Neuronal stem cell (in vitro differentiated cells): Measurements from ENCODE around the gene RSPO4.

ENCODE experiments used
- DNase-seq: peaks from one replicate; pipeline ENCODE4 v3.0.0-alpha.2; 2013; ENCODE audit warnings: low spot score
- H2AFZ ChIP-seq: one replicate; pipeline ENCODE4 v1.6.1; 2013; ENCODE audit warnings: mild to moderate bottlenecking, low read length, inconsistent platforms
- H2AK5ac ChIP-seq: 2 replicates; pipeline ENCODE4 v1.6.1; 2013; ENCODE audit warnings: low read depth, mild to moderate bottlenecking, inconsistent platforms, low read length, moderate library complexity, mixed read lengths
- H2BK120ac ChIP-seq: 2 replicates; pipeline ENCODE4 v1.6.1; 2013; ENCODE audit warnings: low read depth, mild to moderate bottlenecking, inconsistent platforms, low read length, moderate library complexity, mixed read lengths
- H2BK12ac ChIP-seq: one replicate; pipeline ENCODE4 v1.6.1; 2013; ENCODE audit warnings: low read length, inconsistent platforms
- H2BK15ac ChIP-seq: 2 replicates; pipeline ENCODE4 v1.6.1; 2013; ENCODE audit warnings: mild to moderate bottlenecking, low read length, inconsistent platforms, mixed read lengths
- H2BK5ac ChIP-seq: one replicate; pipeline ENCODE4 v1.6.1; 2013; ENCODE audit warnings: inconsistent platforms, mild to moderate bottlenecking, low read length, moderate library complexity
- H3K14ac ChIP-seq: one replicate; pipeline ENCODE4 v1.6.1; 2013; ENCODE audit warnings: low read length, inconsistent platforms
- H3K18ac ChIP-seq: 2 replicates; pipeline ENCODE4 v1.6.1; 2013; ENCODE audit warnings: low read length, inconsistent platforms
- H3K23ac ChIP-seq: 2 replicates; pipeline ENCODE4 v1.6.1; 2013; ENCODE audit warnings: low read depth, mild to moderate bottlenecking, mixed read lengths, low read length, inconsistent platforms; ENCODE audit not compliant: poor library complexity
- H3K27ac ChIP-seq: replicated peaks from 3 replicates; pipeline ENCODE4 v1.5.1; 2013; ENCODE audit warnings: low read length, inconsistent platforms
- H3K27me3 ChIP-seq, 3 experiments: 2 replicates each; pipeline ENCODE4 v1.6.1; 2013; ENCODE audit warnings: low read length in 3 of 3, mild to moderate bottlenecking in 2 of 3, inconsistent platforms in 1 of 3, low read depth in 1 of 3, mixed read lengths in 1 of 3, moderate library complexity in 1 of 3; ENCODE audit not compliant: control insufficient read depth in 3 of 3, insufficient read depth in 3 of 3
- H3K36me3 ChIP-seq, 2 donors: replicated peaks in 1 of 2; 2 replicates each; pipeline ENCODE4 v1.6.1; 2013; ENCODE audit warnings: low read length in 2 of 2; ENCODE audit not compliant: control insufficient read depth in 2 of 2, insufficient read depth in 2 of 2
- H3K4ac ChIP-seq: 2 replicates; pipeline ENCODE4 v1.6.1; 2013; ENCODE audit warnings: inconsistent platforms, mild to moderate bottlenecking, low read length, moderate library complexity
- H3K4me1 ChIP-seq, 2 donors: 1 replicate in 1 of 2; 2 replicates in 1 of 2; pipeline ENCODE4 v1.6.1; 2013; ENCODE audit warnings: low read length in 2 of 2, low read depth in 1 of 2; ENCODE audit not compliant: control insufficient read depth in 2 of 2, insufficient read depth in 1 of 2
- H3K4me2 ChIP-seq: one replicate; pipeline ENCODE4 v1.6.1; 2013; ENCODE audit warnings: mild to moderate bottlenecking, low read length, inconsistent platforms; ENCODE audit not compliant: insufficient read depth, poor library complexity, severe bottlenecking
- H3K4me3 ChIP-seq, 2 donors: 2 replicates each; pipeline ENCODE4 v1.5.1; 2013; ENCODE audit warnings: low read length in 2 of 2, mild to moderate bottlenecking in 2 of 2, inconsistent platforms in 1 of 2, moderate library complexity in 1 of 2
- H3K79me1 ChIP-seq: one replicate; pipeline ENCODE4 v1.6.1; 2013; ENCODE audit warnings: low read depth, mild to moderate bottlenecking, inconsistent platforms, low read length, moderate library complexity
- H3K9ac ChIP-seq: one replicate; pipeline ENCODE4 v1.6.1; 2013; ENCODE audit warnings: mild to moderate bottlenecking, low read depth, low read length, inconsistent platforms; ENCODE audit not compliant: poor library complexity
- H3K9me3 ChIP-seq, 2 donors: replicated peaks in 1 of 2; 2 replicates each; pipeline versions ENCODE3 to v1.6.1; 2013; ENCODE audit warnings: low read length in 2 of 2, mild to moderate bottlenecking in 2 of 2, inconsistent platforms in 1 of 2, low read depth in 1 of 2, mixed read lengths in 1 of 2, moderate library complexity in 1 of 2; ENCODE audit not compliant: control insufficient read depth in 2 of 2, insufficient read depth in 1 of 2
- H4K8ac ChIP-seq: one replicate; pipeline ENCODE4 v1.6.1; 2013; ENCODE audit warnings: low read depth, mild to moderate bottlenecking, inconsistent platforms, low read length, moderate library complexity
- H4K91ac ChIP-seq: one replicate; pipeline ENCODE4 v1.6.1; 2013; ENCODE audit warnings: low read length, low read depth, mild to moderate bottlenecking, inconsistent platforms; ENCODE audit not compliant: poor library complexity
- WGBS, 2 donors: extraction: QIAGEN DNeasy Blood & Tissue Kit; methylation state at CpG; one replicate each; pipeline ENCODE4 v1.1.7; 2013; ENCODE audit warnings: missing lambda C conversion rate in 2 of 2, mixed read lengths in 1 of 2; ENCODE audit not compliant: insufficient read length in 2 of 2, insufficient replicate concordance in 1 of 2; ENCODE audit errors: extremely low coverage in 2 of 2; 5-methylcytosine and 5-hydroxymethylcytosine counted together

The RSPO4 gene

DNA sequence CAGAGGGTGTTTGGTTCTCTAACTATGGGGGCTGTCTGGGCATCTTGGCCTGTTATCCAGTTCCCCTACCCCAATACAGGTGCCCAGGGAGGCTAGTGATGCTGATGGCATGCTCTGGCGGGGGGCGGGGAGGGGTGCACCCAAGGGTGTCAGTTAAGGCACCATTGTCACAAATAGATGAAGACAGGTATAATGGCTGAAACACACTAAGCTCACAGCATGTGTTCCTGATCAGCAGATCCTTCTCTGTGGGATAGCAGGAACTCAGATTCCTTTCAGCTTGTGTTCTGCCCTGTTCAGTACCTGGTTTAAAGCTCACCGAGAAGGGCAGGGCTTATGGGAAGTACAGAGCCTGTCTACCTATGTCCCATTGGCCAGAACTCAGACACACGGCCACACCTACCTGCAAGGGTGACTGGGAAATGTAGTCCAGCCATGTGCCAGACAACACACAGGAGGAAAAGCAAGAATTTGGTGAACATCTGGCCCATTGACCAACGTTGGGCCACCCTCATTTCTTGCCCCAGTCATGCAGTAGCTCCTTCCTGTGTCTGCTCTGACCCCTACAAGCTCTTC lies 3.4 kb upstream of the RSPO4 start:
- Histone ChIP-seq H3K4me2 (no peak overlapping the region), H2BK12ac (no peak overlapping the region), H3K14ac (no peak overlapping the region), H2AK5ac (peak overlapping the region; percentile 57), H3K9me3 (no peaks in the 10 kb centered on the region), H4K8ac (peak overlapping the region; percentile 67), H4K91ac (no peak overlapping the region), H3K9ac (no peak overlapping the region), H3K4me1 (peaks cover 0 to 3% of the 10 kb centered on the region in 2 donors), H3K4me3 (no peak overlapping the region), H3K4ac (no peak overlapping the region), H3K36me3 (no peaks in the 10 kb centered on the region), H3K23ac (no peak overlapping the region), H3K79me1 (no peaks in the 10 kb centered on the region), H3K27ac (no peak overlapping the region), H2BK120ac (no peak overlapping the region), H2BK5ac (no peak overlapping the region), H2AFZ (no peak overlapping the region), H2BK15ac (no peak overlapping the region), H3K18ac (no peak overlapping the region), H3K27me3 (peaks cover 6 to 49% (median 25%) of the 10 kb centered on the region in 3 experiments)
- peak; percentile 35 for DNase-seq
- no CpG with 5 or more reads among the region's 5 CpGs for WGBS, 2 donors

DNA sequence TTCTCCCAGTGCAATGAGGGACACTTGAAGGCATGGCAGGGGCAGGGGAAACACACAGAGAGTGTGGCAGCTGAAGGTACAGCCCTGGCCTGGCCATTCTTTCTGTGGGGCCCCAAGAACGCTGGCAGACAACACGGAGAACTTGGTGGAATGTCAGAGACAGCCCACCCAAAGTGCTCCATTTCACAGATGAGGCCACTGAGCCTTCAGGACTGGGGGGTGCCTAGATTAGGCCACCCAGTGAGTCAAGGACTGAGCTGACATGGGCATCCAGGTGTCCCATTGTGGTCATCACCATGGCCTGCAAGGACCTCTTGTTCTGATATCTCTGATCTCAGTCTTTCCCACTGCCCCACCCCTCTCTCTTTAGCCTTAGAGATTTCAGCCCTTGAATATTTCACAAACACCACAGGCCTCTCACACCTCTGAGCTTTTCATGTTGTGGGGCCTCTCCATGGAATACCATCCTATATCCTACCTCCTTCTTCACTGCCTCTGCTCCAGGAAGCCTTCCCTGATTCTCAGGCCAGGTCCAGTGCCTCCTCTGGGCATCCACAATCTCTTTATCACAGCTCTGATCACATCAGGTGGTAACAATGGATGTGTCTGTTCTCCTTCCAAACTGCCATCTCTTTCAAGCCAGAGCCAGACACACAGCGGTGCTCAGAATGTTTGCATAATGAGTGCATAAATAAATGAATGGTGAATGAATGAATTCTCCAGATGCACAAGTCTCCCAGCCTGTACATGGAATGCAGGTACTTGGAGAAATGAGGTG lies 2.0 kb upstream of the RSPO4 start:
- Histone ChIP-seq H3K27ac (no peak overlapping the region), H3K4ac (no peak overlapping the region), H3K4me1 (peaks cover 0 to 3% of the 10 kb centered on the region in 2 donors), H3K27me3 (peaks cover 6 to 52% (median 25%) of the 10 kb centered on the region in 3 experiments), H2BK120ac (no peak overlapping the region), H3K4me3 (no peak overlapping the region), H2BK5ac (no peak overlapping the region), H3K14ac (no peak overlapping the region), H4K8ac (no peak overlapping the region), H3K4me2 (no peak overlapping the region), H2AFZ (no peak overlapping the region), H4K91ac (no peak overlapping the region), H3K36me3 (no peaks in the 10 kb centered on the region), H2BK12ac (no peak overlapping the region), H3K23ac (no peak overlapping the region), H3K18ac (no peak overlapping the region), H3K79me1 (no peaks in the 10 kb centered on the region), H3K9me3 (no peaks in the 10 kb centered on the region), H2BK15ac (no peak overlapping the region), H3K9ac (no peak overlapping the region), H2AK5ac (no peak overlapping the region)
- WGBS, 2 donors, result no CpG with 5 or more reads among the region's 3 CpGs
- no peak for DNase-seq

GRCh38 chr20:1002682-1003561 lies 811 bp upstream of the RSPO4 start:
- H2BK15ac ChIP-seq, result no peak overlapping the region
- no peaks in the 10 kb centered on the region for H3K36me3 ChIP-seq
- H3K27me3 ChIP-seq, result peaks cover 6 to 62% (median 25%) of the 10 kb centered on the region in 3 experiments
- H2BK120ac ChIP-seq, result no peak overlapping the region
- no peaks in the 10 kb centered on the region for H3K79me1 ChIP-seq
- no peak overlapping the region for H3K23ac ChIP-seq
- H4K91ac ChIP-seq, result no peak overlapping the region
- H3K27ac ChIP-seq, result no peak overlapping the region
- H3K9me3 ChIP-seq, result no peaks in the 10 kb centered on the region
- H4K8ac ChIP-seq, result no peak overlapping the region
- H2AK5ac ChIP-seq, result no peak overlapping the region
- H3K9ac ChIP-seq, result peak overlapping the region; percentile 50
- H2BK5ac ChIP-seq, result no peak overlapping the region
- no peak for DNase-seq
- H2BK12ac ChIP-seq, result no peak overlapping the region
- peak overlapping the region; percentile 82 for H2AFZ ChIP-seq
- peak overlapping the region; percentile 70 for H3K4me2 ChIP-seq
- peak overlapping the region; percentile 40 for H3K18ac ChIP-seq
- no peak overlapping the region for H3K4ac ChIP-seq
- no CpG with 5 or more reads among the region's 12 CpGs for WGBS, 2 donors
- H3K4me1 ChIP-seq, result peaks cover 0 to 3% of the 10 kb centered on the region in 2 donors
- H3K4me3 ChIP-seq, result peak overlapping the region; percentile 4 to 69
- no peak overlapping the region for H3K14ac ChIP-seq

GRCh38 chr20:1001116-1001515 lies 995 bp downstream of the RSPO4 start:
- H2BK15ac ChIP-seq, result no peak overlapping the region
- H3K79me1 ChIP-seq, result no peaks in the 10 kb centered on the region
- H3K4me3 ChIP-seq, result no peak overlapping the region
- H2BK12ac ChIP-seq, result no peak overlapping the region
- H4K91ac ChIP-seq, result no peak overlapping the region
- no peak overlapping the region for H3K4ac ChIP-seq
- H3K9me3 ChIP-seq, result no peaks in the 10 kb centered on the region
- peaks cover 6 to 71% (median 25%) of the 10 kb centered on the region in 3 experiments for H3K27me3 ChIP-seq
- H4K8ac ChIP-seq, result no peak overlapping the region
- peaks cover 0 to 3% of the 10 kb centered on the region in 2 donors for H3K4me1 ChIP-seq
- no peak overlapping the region for H2AK5ac ChIP-seq
- H3K14ac ChIP-seq, result no peak overlapping the region
- no peak overlapping the region for H2AFZ ChIP-seq
- no peak overlapping the region for H3K23ac ChIP-seq
- no CpG with 5 or more reads among the region's 8 CpGs for WGBS, 2 donors
- no peak for DNase-seq
- no peak overlapping the region for H3K9ac ChIP-seq
- H3K4me2 ChIP-seq, result no peak overlapping the region
- H2BK120ac ChIP-seq, result no peak overlapping the region
- H3K18ac ChIP-seq, result no peak overlapping the region
- H3K27ac ChIP-seq, result no peak overlapping the region
- no peaks in the 10 kb centered on the region for H3K36me3 ChIP-seq
- no peak overlapping the region for H2BK5ac ChIP-seq
